SK-MEL-5 (cell line): ENCODE measurements around the gene NOL3. TPM values are rescaled to one million over a fixed set of nuclear protein-coding genes. Genes with fewer than 3 reads are reported as not detected.

Experiments used
- DNase-seq: peaks from one replicate; pipeline ENCODE4 v3.0.0-alpha.2; 2016; ENCODE audit warnings: low read depth, low spot score
- in situ Hi-C: cut with HindIII; loops from 2 replicates; pipeline ENCODE4 v1.10.0; 2016; ENCODE audit warnings: low sequenced_read_pairs, high pct_unique_total_duplicates, low pct_unique_long_range_greater_than_20kb
- total RNA-seq: library from RNA; depleted of rRNA; stranded (reverse); fragments of >200 nt; shearing (Covaris generic); gene quantifications from 2 replicates; pipeline ENCODE4 v1.2.3, GENCODE V29; 2014

The NOL3 gene
- total RNA-seq, 1 experiment from 2014 or later = 7.8 TPM

GRCh38 chr16:67183284-67183626, 12.9 kb downstream of the NOL3 start:
- in situ Hi-C loops = no loop called here
- DNase-seq = no peak

- in situ Hi-C loops = no loop called here
- DNase-seq = peak; percentile 97
Measured at GRCh38 chr16:67183627-67184452, 13.5 kb downstream of the NOL3 start, which contains the start of gene MATCAP1. Gene MATCAP1, minus strand, starts transcription at chr16:67183963. Its CDS starts 3,353 bp downstream, at chr16:67180610.

- in situ Hi-C loops = no loop called here
- no peak for DNase-seq
Measured at GRCh38 chr16:67184453-67184994, 14.2 kb downstream of the NOL3 start.

- in situ Hi-C loops = no loop called here
- DNase-seq = peak; percentile 84
Measured at GRCh38 chr16:67184995-67185650, 14.8 kb downstream of the NOL3 start.

GRCh38 chr16:67185651-67186134, 15.4 kb downstream of the NOL3 start:
- in situ Hi-C loops = no loop called here
- no peak for DNase-seq

- in situ Hi-C loops = no loop called here
- no peak for DNase-seq
Measured at GRCh38 chr16:67186550-67186950, 16.2 kb downstream of the NOL3 start.

- no peak for DNase-seq
- in situ Hi-C loops = no loop called here
Measured at GRCh38 chr16:67187175-67187890, 17.0 kb downstream of the NOL3 start.

- DNase-seq = no peak
- in situ Hi-C loops = no loop called here
Measured at GRCh38 chr16:67188323-67188722, 18.0 kb downstream of the NOL3 start.

GRCh38 chr16:67188798-67189197, 18.5 kb downstream of the NOL3 start:
- DNase-seq = no peak
- in situ Hi-C loops = no loop called here

- in situ Hi-C loops = no loop called here
- no peak for DNase-seq
Measured at GRCh38 chr16:67190041-67190440, 19.7 kb downstream of the NOL3 start, which contains the start of gene EXOC3L1. Gene EXOC3L1, minus strand, starts transcription at chr16:67190136. Its CDS starts 460 bp downstream, at chr16:67189676.

- DNase-seq = no peak
- in situ Hi-C loops = no loop called here
Measured at GRCh38 chr16:67190448-67191399, 20.4 kb downstream of the NOL3 start.

GRCh38 chr16:67191411-67191994, 21.2 kb downstream of the NOL3 start:
- in situ Hi-C loops = no loop called here
- DNase-seq = no peak

GRCh38 chr16:67191995-67192681, 21.8 kb downstream of the NOL3 start, which contains the start of gene E2F4:
Gene E2F4, plus strand, starts transcription at chr16:67192155. Its CDS starts 73 bp downstream, at chr16:67192228.
- peak; percentile 88 for DNase-seq
- in situ Hi-C loops = no loop called here

- DNase-seq = no peak
- in situ Hi-C loops = no loop called here
Measured at GRCh38 chr16:67192781-67193361, 22.5 kb downstream of the NOL3 start.

GRCh38 chr16:67193536-67193935, 23.2 kb downstream of the NOL3 start:
- DNase-seq = no peak
- in situ Hi-C loops = no loop called here

GRCh38 chr16:67194260-67194659, 23.9 kb downstream of the NOL3 start:
- in situ Hi-C loops = no loop called here
- DNase-seq = no peak
